Measurements from ENCODE around the gene ACAD8.

ACAD8 gene

GRCh38 chr11:134312223-134312622 is 58.9 kb downstream of the ACAD8 start:
- Histone ChIP-seq H3K27me3 (ENCODE audit: low read length) (no peaks in the 10 kb centered on the region), H4K20me1 (ENCODE audit: low read depth, low read length) (no peaks in the 10 kb centered on the region), H3K27ac (ENCODE audit: low read depth, low read length) (no peak overlapping the region), H3K9me3 (ENCODE audit: insufficient read depth, low read length) (no peaks in the 10 kb centered on the region), H3K4me2 (ENCODE audit: low read depth, low read length, poor library complexity, severe bottlenecking) (no peak overlapping the region), H2AFZ (ENCODE audit: low read depth, low read length, severe bottlenecking) (no peak overlapping the region), H3K4me3 (ENCODE audit: insufficient read depth, low read length, poor library complexity, severe bottlenecking) (no peak overlapping the region), H3F3A (ENCODE audit: insufficient read depth) (no peaks in the 10 kb centered on the region), H3K9ac (ENCODE audit: low read length) (no peak overlapping the region), H3K9me2 (replicated peaks; ENCODE audit: insufficient read depth, low read length) (no peaks in the 10 kb centered on the region), H3K79me2 (ENCODE audit: insufficient read depth, low read length) (no peaks in the 10 kb centered on the region), H3K36me3 (ENCODE audit: low read length) (no peaks in the 10 kb centered on the region)
- TF ChIP-seq EZH2phosphoT487 (conservative IDR thresholded peaks at IDR 0.05; ENCODE audit: low read length) (no peak), CTCF (IDR thresholded peaks at IDR 0.05; ENCODE audit: insufficient read depth, low read length, poor library complexity, severe bottlenecking) (no peak)

- Histone ChIP-seq H4K20me1 (ENCODE audit: low read depth, low read length) (no peaks in the 10 kb centered on the region), H3K36me3 (ENCODE audit: low read length) (no peaks in the 10 kb centered on the region), H3K4me2 (ENCODE audit: low read depth, low read length, poor library complexity, severe bottlenecking) (no peak overlapping the region), H3K79me2 (ENCODE audit: insufficient read depth, low read length) (no peaks in the 10 kb centered on the region), H2AFZ (ENCODE audit: low read depth, low read length, severe bottlenecking) (no peak overlapping the region), H3K27ac (ENCODE audit: low read depth, low read length) (no peak overlapping the region), H3K4me3 (ENCODE audit: insufficient read depth, low read length, poor library complexity, severe bottlenecking) (no peak overlapping the region), H3K9ac (ENCODE audit: low read length) (no peak overlapping the region), H3K27me3 (ENCODE audit: low read length) (no peaks in the 10 kb centered on the region), H3F3A (ENCODE audit: insufficient read depth) (no peaks in the 10 kb centered on the region), H3K9me3 (ENCODE audit: insufficient read depth, low read length) (no peaks in the 10 kb centered on the region), H3K9me2 (replicated peaks; ENCODE audit: insufficient read depth, low read length) (no peaks in the 10 kb centered on the region)
- no peak for TF ChIP-seq EZH2phosphoT487 (conservative IDR thresholded peaks at IDR 0.05; ENCODE audit: low read length)
- no peak for TF ChIP-seq CTCF (IDR thresholded peaks at IDR 0.05; ENCODE audit: insufficient read depth, low read length, poor library complexity, severe bottlenecking)
Observed at GRCh38 chr11:134312807-134313206, 59.4 kb downstream of the ACAD8 start.

GRCh38 chr11:134313379-134313778 is 60.0 kb downstream of the ACAD8 start:
- TF ChIP-seq EZH2phosphoT487 (conservative IDR thresholded peaks at IDR 0.05; ENCODE audit: low read length) (no peak), CTCF (IDR thresholded peaks at IDR 0.05; ENCODE audit: insufficient read depth, low read length, poor library complexity, severe bottlenecking) (no peak)
- Histone ChIP-seq H3K9me2 (replicated peaks; ENCODE audit: insufficient read depth, low read length) (no peaks in the 10 kb centered on the region), H3K4me3 (ENCODE audit: insufficient read depth, low read length, poor library complexity, severe bottlenecking) (no peak overlapping the region), H3K9me3 (ENCODE audit: insufficient read depth, low read length) (no peaks in the 10 kb centered on the region), H3K79me2 (ENCODE audit: insufficient read depth, low read length) (no peaks in the 10 kb centered on the region), H3K27me3 (ENCODE audit: low read length) (no peaks in the 10 kb centered on the region), H3K27ac (ENCODE audit: low read depth, low read length) (no peak overlapping the region), H3F3A (ENCODE audit: insufficient read depth) (no peaks in the 10 kb centered on the region), H3K9ac (ENCODE audit: low read length) (no peak overlapping the region), H3K4me2 (ENCODE audit: low read depth, low read length, poor library complexity, severe bottlenecking) (no peak overlapping the region), H2AFZ (ENCODE audit: low read depth, low read length, severe bottlenecking) (no peak overlapping the region), H3K36me3 (ENCODE audit: low read length) (no peaks in the 10 kb centered on the region), H4K20me1 (ENCODE audit: low read depth, low read length) (no peaks in the 10 kb centered on the region)
